ENCODE results near the gene SUSD2.

DNA sequence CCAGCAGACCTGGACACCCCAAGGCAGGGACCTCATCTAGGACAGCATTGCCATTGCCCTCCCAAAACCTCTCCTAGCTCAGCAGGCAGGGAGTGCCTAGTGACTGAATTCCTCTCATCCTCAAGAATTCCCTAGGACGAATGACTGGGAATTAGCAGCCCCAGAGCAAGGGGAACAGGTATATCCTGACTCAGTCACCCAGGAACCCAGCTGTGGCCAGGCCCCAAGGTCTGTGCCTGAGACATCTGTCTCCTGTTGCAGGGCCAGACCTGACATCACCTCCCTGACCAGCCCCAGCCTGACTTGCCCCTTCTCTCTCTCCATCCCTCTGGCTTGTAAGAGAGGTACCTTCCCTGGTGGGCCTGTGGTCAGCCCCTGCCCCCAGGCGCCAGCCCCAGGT, 39.0 kb upstream of the SUSD2 start:
- TF ChIP-seq ZFP3 (CRISPR knock-in tag; IDR thresholded peaks at IDR 0.05) (no peak), ZC3H10 (CRISPR knock-in tag; IDR thresholded peaks at IDR 0.05) (no peak), CREB5 (CRISPR knock-in tag; IDR thresholded peaks at IDR 0.05; ENCODE audit: low read depth) (no peak), OSR1 (CRISPR knock-in tag; IDR thresholded peaks at IDR 0.05) (no peak), TOX (CRISPR knock-in tag; IDR thresholded peaks at IDR 0.05; ENCODE audit: borderline replicate concordance) (no peak), GLIS3 (CRISPR knock-in tag; IDR thresholded peaks at IDR 0.05) (no peak), PPARA (CRISPR knock-in tag; IDR thresholded peaks at IDR 0.05; ENCODE audit: borderline replicate concordance) (no peak), ZNF70 (CRISPR knock-in tag; IDR thresholded peaks at IDR 0.05) (no peak), ZFP30 (CRISPR knock-in tag; IDR thresholded peaks at IDR 0.05) (no peak), ZNF565 (CRISPR knock-in tag; conservative IDR thresholded peaks at IDR 0.05; ENCODE audit: low read depth) (no peak), PATZ1 (CRISPR knock-in tag; IDR thresholded peaks at IDR 0.05; ENCODE audit: borderline replicate concordance) (no peak), CSDC2 (CRISPR knock-in tag; IDR thresholded peaks at IDR 0.05) (no peak)
- TF ChIP-seq, protein P1, sequence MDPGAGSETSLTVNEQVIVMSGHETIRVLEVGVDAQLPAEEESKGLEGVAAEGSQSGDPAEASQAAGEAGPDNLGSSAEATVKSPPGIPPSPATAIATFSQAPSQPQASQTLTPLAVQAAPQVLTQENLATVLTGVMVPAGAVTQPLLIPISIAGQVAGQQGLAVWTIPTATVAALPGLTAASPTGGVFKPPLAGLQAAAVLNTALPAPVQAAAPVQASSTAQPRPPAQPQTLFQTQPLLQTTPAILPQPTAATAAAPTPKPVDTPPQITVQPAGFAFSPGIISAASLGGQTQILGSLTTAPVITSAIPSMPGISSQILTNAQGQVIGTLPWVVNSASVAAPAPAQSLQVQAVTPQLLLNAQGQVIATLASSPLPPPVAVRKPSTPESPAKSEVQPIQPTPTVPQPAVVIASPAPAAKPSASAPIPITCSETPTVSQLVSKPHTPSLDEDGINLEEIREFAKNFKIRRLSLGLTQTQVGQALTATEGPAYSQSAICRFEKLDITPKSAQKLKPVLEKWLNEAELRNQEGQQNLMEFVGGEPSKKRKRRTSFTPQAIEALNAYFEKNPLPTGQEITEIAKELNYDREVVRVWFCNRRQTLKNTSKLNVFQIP (CRISPR knock-in tag; IDR thresholded peaks at IDR 0.05; ENCODE audit: borderline replicate concordance, low read depth), result no peak

Measured in SK-N-SH treated with all-trans-retinoic acid at 6 μM for 48 hours (cell line).